Upper lobe of left lung (tissue), 6 donors: ENCODE results near the gene REV3L. TPM values are rescaled to one million over a fixed set of nuclear protein-coding genes. Genes with fewer than 3 reads are reported as not detected.

Source experiments
- ATAC-seq, 2 donors: fragments of 200-7000 bp; cut with Tn5 transposase; one replicate each; pipeline ENCODE4 v1.9.1; 2022; ENCODE audit warnings: mild to moderate bottlenecking in 2 of 2, moderate library complexity in 2 of 2; ENCODE audit not compliant: low FRiP score in 2 of 2
- DNase-seq, 2 donors: peaks; one replicate each; pipeline ENCODE4 v3.0.0-alpha.2; 2019 to 2020
- H3K27ac ChIP-seq, 4 donors: fragments of 200-600 bp; sonication (generic); one replicate each; pipeline ENCODE4 v1.5.1; 2016 to 2019
- H3K27me3 ChIP-seq, 4 donors: fragments of 200-600 bp; sonication (generic); one replicate each; pipeline ENCODE4 v1.5.1; 2017 to 2019
- H3K36me3 ChIP-seq, 4 donors: fragments of 200-600 bp; sonication (generic); one replicate each; pipeline ENCODE4 v1.5.1; 2016 to 2019
- H3K4me1 ChIP-seq, 4 donors: fragments of 200-600 bp; sonication (generic); one replicate each; pipeline ENCODE4 v1.5.1; 2018 to 2019
- H3K4me3 ChIP-seq, 4 donors: fragments of 200-600 bp; sonication (generic); one replicate each; pipeline ENCODE4 v1.5.1; 2017 to 2019; ENCODE audit warnings: mild to moderate bottlenecking in 2 of 4, moderate library complexity in 1 of 4
- H3K9me3 ChIP-seq, 4 donors: fragments of 200-600 bp; sonication (generic); one replicate each; pipeline ENCODE4 v1.5.1; 2018 to 2019
- CTCF ChIP-seq, 6 experiments: fragments of 450-650 bp in 4 of 6; fragments of 200-600 bp in 2 of 6; sonication (generic) in 2 of 6; IDR thresholded peaks; one replicate each; pipeline ENCODE4 v1.5.1; 2016 to 2019; ENCODE audit warnings: antibody characterized with exemption in 6 of 6
- EP300 ChIP-seq, 4 donors: sonication (generic); formaldehyde crosslinking; IDR thresholded peaks; one replicate each; pipeline ENCODE4 v1.5.1; 2017; ENCODE audit warnings: antibody characterized with exemption in 4 of 4, control low read depth in 2 of 4
- POLR2A ChIP-seq, 4 donors: fragments of 450-650 bp; IDR thresholded peaks; one replicate each; pipeline ENCODE4 v1.5.1; 2016 to 2017; ENCODE audit warnings: antibody characterized with exemption in 4 of 4, mild to moderate bottlenecking in 2 of 4
- POLR2AphosphoS5 ChIP-seq, 2 donors: sonication (generic); formaldehyde crosslinking; IDR thresholded peaks; one replicate each; pipeline ENCODE4 v1.5.1; 2017; ENCODE audit warnings: antibody characterized with exemption in 2 of 2
- WGBS, 2 donors: methylation state at CpG; one replicate each; pipeline ENCODE4 v1.1.5; 2017 to 2018; 5-methylcytosine and 5-hydroxymethylcytosine counted together
- total RNA-seq, 6 donors: library from RNA; depleted of rRNA in 4 of 6; stranded (reverse); fragments of >200 nt in 4 of 6; gene quantifications; one replicate each; pipeline versions ENCODE4 v1.1.0 to v1.2.1, GENCODE V29; 2016 to 2021
- donor health status: DM: no; HTN: no; CAD: no; lungs with moderate emphysema.
- donor health status: DM: no; HTN: yes; CAD: no; lungs with severe emphysema.

REV3L gene
- total RNA-seq, 6 donors from 2014 or later = 29.7 to 106 (median 38.0) TPM

GRCh38 chr6:111471958-111472357, 11.1 kb downstream of the REV3L start:
- 86 to 88% methylated on average over 1 of the region's 1 CpG for WGBS, 2 donors
- TF ChIP-seq EP300 (IDR thresholded peaks at IDR 0.05) (no peak), CTCF (IDR thresholded peaks at IDR 0.05) (no peak), POLR2A (IDR thresholded peaks at IDR 0.05) (no peak), POLR2AphosphoS5 (IDR thresholded peaks at IDR 0.05) (no peak)
- H3K4me3 ChIP-seq = no peak overlapping the region

GRCh38 chr6:111471533-111471932, 11.5 kb downstream of the REV3L start:
- Histone ChIP-seq H3K4me1 (peaks cover 11 to 22% (median 18%) of the 10 kb centered on the region in 4 donors), H3K9me3 (no peaks in the 10 kb centered on the region), H3K4me3 (no peak overlapping the region), H3K27me3 (no peaks in the 10 kb centered on the region), H3K36me3 (no peaks in the 10 kb centered on the region), H3K27ac (no peak overlapping the region)
- no peak for DNase-seq
- ATAC-seq = no peak
- WGBS, 2 donors = 0 to 95% methylated on average over 1 of the region's 1 CpG
- TF ChIP-seq CTCF (IDR thresholded peaks at IDR 0.05) (no peak), POLR2AphosphoS5 (IDR thresholded peaks at IDR 0.05) (no peak), POLR2A (IDR thresholded peaks at IDR 0.05) (no peak), EP300 (IDR thresholded peaks at IDR 0.05) (no peak)

More at GRCh38 chr6:111471958-111472357, 11.1 kb downstream of the REV3L start:
- Histone ChIP-seq H3K4me1 (peaks cover 11 to 22% (median 18%) of the 10 kb centered on the region in 4 donors), H3K9me3 (no peaks in the 10 kb centered on the region), H3K27ac (no peak overlapping the region), H3K36me3 (no peaks in the 10 kb centered on the region), H3K27me3 (no peaks in the 10 kb centered on the region)
- DNase-seq (no peak), ATAC-seq (no peak)

DNA sequence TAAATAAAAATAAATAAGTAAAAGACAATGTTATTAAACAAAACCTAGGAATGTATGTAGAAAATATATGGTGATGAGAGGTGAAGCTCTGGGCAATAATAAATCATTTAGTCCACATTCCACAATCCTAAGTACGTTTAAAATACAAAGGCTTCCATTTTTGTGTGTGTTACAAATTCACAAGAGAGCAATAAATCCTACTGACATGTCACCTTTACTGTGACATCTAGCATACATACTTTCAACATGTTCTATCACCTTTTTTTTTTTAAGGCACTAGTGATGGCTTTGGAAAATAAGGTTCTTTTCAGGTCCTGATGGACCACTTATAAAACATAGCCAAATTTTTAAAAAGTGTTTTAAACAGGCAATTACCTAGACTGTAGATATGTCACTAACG, 12.0 kb downstream of the REV3L start:
- H3K27me3 ChIP-seq = no peaks in the 10 kb centered on the region
- no peaks in the 10 kb centered on the region for H3K9me3 ChIP-seq
- H3K36me3 ChIP-seq = no peaks in the 10 kb centered on the region
- 94 to 95% methylated on average over 2 of the region's 2 CpGs for WGBS, 2 donors
- H3K27ac ChIP-seq = no peak overlapping the region
- ATAC-seq (no peak), DNase-seq (no peak)
- no peak for TF ChIP-seq EP300 (IDR thresholded peaks at IDR 0.05)
- TF ChIP-seq POLR2AphosphoS5 (IDR thresholded peaks at IDR 0.05) = no peak
- TF ChIP-seq CTCF (IDR thresholded peaks at IDR 0.05) = no peak
- no peak for TF ChIP-seq POLR2A (IDR thresholded peaks at IDR 0.05)
- H3K4me1 ChIP-seq = peaks cover 11 to 22% (median 18%) of the 10 kb centered on the region in 4 donors
- H3K4me3 ChIP-seq = no peak overlapping the region

GRCh38 chr6:111469543-111469942, 13.5 kb downstream of the REV3L start:
- WGBS, 2 donors = 90 to 91% methylated on average over 2 to 5 of the region's 5 CpGs
- Histone ChIP-seq H3K36me3 (no peaks in the 10 kb centered on the region), H3K9me3 (no peaks in the 10 kb centered on the region), H3K27me3 (no peaks in the 10 kb centered on the region), H3K4me1 (peaks cover 11 to 22% (median 18%) of the 10 kb centered on the region in 4 donors), H3K4me3 (no peak overlapping the region), H3K27ac (no peak overlapping the region)
- no peak for DNase-seq
- no peak for TF ChIP-seq POLR2AphosphoS5 (IDR thresholded peaks at IDR 0.05)
- no peak for TF ChIP-seq EP300 (IDR thresholded peaks at IDR 0.05)
- TF ChIP-seq POLR2A (IDR thresholded peaks at IDR 0.05) = no peak
- no peak for TF ChIP-seq CTCF (IDR thresholded peaks at IDR 0.05)
- no peak for ATAC-seq

- Histone ChIP-seq H3K4me3 (no peak overlapping the region), H3K36me3 (no peaks in the 10 kb centered on the region), H3K27ac (peak overlapping the region in 3 of 4 donors; percentile 11 to 64 (median 31)), H3K27me3 (no peaks in the 10 kb centered on the region), H3K4me1 (peaks cover 11 to 18% (median 14%) of the 10 kb centered on the region in 4 donors), H3K9me3 (no peaks in the 10 kb centered on the region)
- ATAC-seq = no peak
- TF ChIP-seq CTCF (IDR thresholded peaks at IDR 0.05) (no peak), POLR2A (IDR thresholded peaks at IDR 0.05) (no peak), EP300 (IDR thresholded peaks at IDR 0.05) (no peak)
- 60 to 63% methylated on average over 5 of the region's 5 CpGs for WGBS, 2 donors
- DNase-seq = peak in 1 of 2 donors; percentile 44
These were observed 14.5 kb downstream of the REV3L start for GRCh38 chr6:111468329-111469012.
